ELF-1 (cell line): ENCODE results near the gene SHISA6.

Source experiments
- DNase-seq: peaks from one replicate; pipeline ENCODE4 v3.0.0-alpha.2; 2016; ENCODE audit warnings: low read depth, low spot score

The SHISA6 gene

GRCh38 chr17:11349106-11349505, 108.1 kb downstream of the SHISA6 start:
- DNase-seq = no peak

- no peak for DNase-seq
These were observed 110.5 kb downstream of the SHISA6 start for GRCh38 chr17:11351479-11351878.

GRCh38 chr17:11353601-11354000, 112.6 kb downstream of the SHISA6 start:
- DNase-seq = no peak

- DNase-seq = no peak
These were observed 115.4 kb downstream of the SHISA6 start for GRCh38 chr17:11356371-11356770.

GRCh38 chr17:11363565-11364117, 122.6 kb downstream of the SHISA6 start:
- DNase-seq = no peak

- no peak for DNase-seq
These were observed 125.3 kb downstream of the SHISA6 start for GRCh38 chr17:11366272-11366850.

- DNase-seq = no peak
These were observed 128.6 kb downstream of the SHISA6 start for GRCh38 chr17:11369575-11369974.

- no peak for DNase-seq
These were observed 131.7 kb downstream of the SHISA6 start for GRCh38 chr17:11372692-11373091.

GRCh38 chr17:11378506-11378905, 137.5 kb downstream of the SHISA6 start:
- DNase-seq = no peak

- no peak for DNase-seq
These were observed 139.7 kb downstream of the SHISA6 start for GRCh38 chr17:11380761-11381160.

- no peak for DNase-seq
These were observed 142.1 kb downstream of the SHISA6 start for GRCh38 chr17:11383157-11383556.

GRCh38 chr17:11384131-11384530, 143.1 kb downstream of the SHISA6 start:
- DNase-seq = no peak

GRCh38 chr17:11387610-11388009, 146.6 kb downstream of the SHISA6 start:
- no peak for DNase-seq

GRCh38 chr17:11388054-11388453, 147.0 kb downstream of the SHISA6 start:
- DNase-seq = no peak

- DNase-seq = no peak
These were observed 148.6 kb downstream of the SHISA6 start for GRCh38 chr17:11389583-11389982.

GRCh38 chr17:11391134-11391533, 150.1 kb downstream of the SHISA6 start:
- DNase-seq = peak; percentile 1

GRCh38 chr17:11404431-11405276, 163.6 kb downstream of the SHISA6 start:
- no peak for DNase-seq

GRCh38 chr17:11406716-11407115, 165.7 kb downstream of the SHISA6 start:
- no peak for DNase-seq

- no peak for DNase-seq
These were observed 171.6 kb downstream of the SHISA6 start for GRCh38 chr17:11412654-11413053.

- no peak for DNase-seq
These were observed 177.3 kb downstream of the SHISA6 start for GRCh38 chr17:11418342-11418741.

- DNase-seq = no peak
These were observed 189.7 kb downstream of the SHISA6 start for GRCh38 chr17:11430751-11431150.

- no peak for DNase-seq
These were observed 197.7 kb downstream of the SHISA6 start for GRCh38 chr17:11438673-11439072.

GRCh38 chr17:11441004-11441403, 200.0 kb downstream of the SHISA6 start:
- no peak for DNase-seq
